NT2/D1 (cell line): ENCODE measurements around the gene PTGER1.
A peak's percentile ranks its signal among the peaks of the same experiment; 100 is the strongest.

Experiments used
- DNase-seq: peaks from one replicate; pipeline ENCODE4 v3.0.0-alpha.2; 2011; ENCODE audit warnings: low read depth, low spot score
- H3K27me3 ChIP-seq: 2 replicates; pipeline ENCODE4 v1.6.0; 2011; ENCODE audit warnings: mild to moderate bottlenecking; ENCODE audit not compliant: insufficient read length, insufficient read depth
- H3K36me3 ChIP-seq: 2 replicates; pipeline ENCODE4 v1.6.1; 2011; ENCODE audit warnings: mild to moderate bottlenecking, low read length, mixed read lengths; ENCODE audit not compliant: insufficient read depth, insufficient read length
- H3K4me1 ChIP-seq: 2 replicates; pipeline ENCODE4 v1.5.1; 2011; ENCODE audit not compliant: insufficient read depth, insufficient read length
- H3K4me3 ChIP-seq: 2 replicates; pipeline ENCODE4 v1.5.1; 2011; ENCODE audit warnings: low read depth; ENCODE audit not compliant: insufficient read length
- H3K9ac ChIP-seq: 2 replicates; pipeline ENCODE4 v1.6.0; 2011; ENCODE audit warnings: low read depth; ENCODE audit not compliant: insufficient read length
- H3K9me3 ChIP-seq: 2 replicates; pipeline ENCODE4 v1.5.1; 2011; ENCODE audit warnings: mild to moderate bottlenecking, low read length; ENCODE audit not compliant: insufficient read depth
- SUZ12 ChIP-seq: IDR thresholded peaks from 2 replicates; pipeline ENCODE4 v1.6.1; 2011; ENCODE audit not compliant: insufficient read length, insufficient read depth; ENCODE audit errors: extremely low read depth
- YY1 ChIP-seq: IDR thresholded peaks from 2 replicates; pipeline ENCODE4 v1.6.1; 2011; ENCODE audit not compliant: insufficient read length, insufficient read depth
- ZNF274 ChIP-seq: IDR thresholded peaks from 2 replicates; pipeline ENCODE4 v1.6.1; 2011; ENCODE audit warnings: mild to moderate bottlenecking, low read depth, low read length

Gene PTGER1

GRCh38 chr19:14450168-14450874 lies 24.8 kb downstream of the PTGER1 start:
- peaks cover 6% of the 10 kb centered on the region for H3K4me1 ChIP-seq
- no peak overlapping the region for H3K9ac ChIP-seq
- H3K36me3 ChIP-seq = peaks cover 50% of the 10 kb centered on the region
- H3K4me3 ChIP-seq = no peak overlapping the region
- TF ChIP-seq SUZ12 = no peak
- TF ChIP-seq ZNF274 = no peak
- no peak for TF ChIP-seq YY1
- H3K27me3 ChIP-seq = no peaks in the 10 kb centered on the region
- DNase-seq = peak; percentile 87
- H3K9me3 ChIP-seq = no peaks in the 10 kb centered on the region

DNA sequence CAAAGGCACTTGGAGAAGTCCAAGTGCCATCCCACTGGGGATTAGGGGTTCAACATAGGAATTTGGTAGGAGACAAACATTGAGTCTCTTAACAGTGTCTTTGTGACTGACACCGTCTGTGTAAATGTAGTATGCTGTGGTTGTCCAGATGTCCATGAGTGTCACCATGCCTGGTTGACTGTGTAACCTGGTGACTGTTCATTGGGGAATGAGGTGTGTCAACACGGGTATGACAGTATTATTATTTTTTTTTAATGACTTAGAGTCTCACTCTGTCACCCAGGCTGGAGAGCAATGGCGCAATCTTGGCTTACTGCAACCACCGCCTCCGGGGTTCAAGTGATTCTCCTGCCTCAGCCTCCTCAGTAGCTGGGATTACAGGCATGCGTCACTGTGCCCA lies 25.8 kb downstream of the PTGER1 start:
- TF ChIP-seq YY1 (no peak), SUZ12 (no peak), ZNF274 (no peak)
- no peak for DNase-seq
- Histone ChIP-seq H3K9me3 (no peaks in the 10 kb centered on the region), H3K36me3 (peaks cover 55% of the 10 kb centered on the region), H3K4me3 (no peak overlapping the region), H3K27me3 (no peaks in the 10 kb centered on the region), H3K4me1 (peaks cover 6% of the 10 kb centered on the region), H3K9ac (no peak overlapping the region)

DNA sequence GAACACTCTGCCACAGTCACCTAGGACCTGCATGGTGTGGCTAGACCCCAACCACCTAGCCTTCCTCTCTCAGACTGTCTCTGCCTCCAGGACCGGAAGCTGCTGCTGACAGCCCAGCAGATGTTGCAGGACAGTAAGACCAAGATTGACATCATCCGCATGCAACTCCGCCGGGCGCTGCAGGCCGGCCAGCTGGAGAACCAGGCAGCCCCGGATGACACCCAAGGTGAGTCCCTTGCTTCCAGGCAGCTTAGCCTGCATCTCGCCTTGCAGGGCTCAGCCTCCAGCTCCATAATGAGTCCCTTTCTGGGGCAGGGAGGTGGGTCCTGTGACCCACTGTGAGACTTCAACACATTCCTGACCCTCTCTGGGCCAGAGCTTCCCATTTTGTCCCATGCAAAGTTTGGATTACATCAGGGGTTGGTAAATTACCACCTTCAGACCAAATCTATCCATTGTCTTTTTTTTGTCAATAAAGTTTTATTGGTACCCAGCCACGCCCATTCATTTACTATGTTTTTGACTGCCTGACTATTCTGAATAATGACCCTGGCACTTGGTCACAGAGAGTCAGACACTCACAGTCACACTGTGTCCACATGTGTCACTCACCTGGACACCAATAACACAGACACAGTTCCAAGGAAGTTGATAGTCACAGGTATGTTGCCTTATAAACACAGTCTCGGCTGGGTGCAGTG lies 28.7 kb downstream of the PTGER1 start:
- H3K27me3 ChIP-seq = no peaks in the 10 kb centered on the region
- no peak overlapping the region for H3K4me3 ChIP-seq
- peaks cover 72% of the 10 kb centered on the region for H3K36me3 ChIP-seq
- H3K9ac ChIP-seq = no peak overlapping the region
- H3K9me3 ChIP-seq = no peaks in the 10 kb centered on the region
- H3K4me1 ChIP-seq = peaks cover 6% of the 10 kb centered on the region
- DNase-seq = no peak
- TF ChIP-seq ZNF274 (no peak), YY1 (no peak), SUZ12 (no peak)

GRCh38 chr19:14443632-14444216 lies 31.4 kb downstream of the PTGER1 start:
- H3K9ac ChIP-seq = no peak overlapping the region
- H3K9me3 ChIP-seq = no peaks in the 10 kb centered on the region
- H3K4me1 ChIP-seq = peaks cover 10% of the 10 kb centered on the region
- H3K36me3 ChIP-seq = peaks cover 55% of the 10 kb centered on the region
- H3K27me3 ChIP-seq = no peaks in the 10 kb centered on the region
- DNase-seq = no peak
- no peak overlapping the region for H3K4me3 ChIP-seq
- TF ChIP-seq SUZ12 (no peak), ZNF274 (no peak), YY1 (no peak)

GRCh38 chr19:14442891-14443631 lies 32.1 kb downstream of the PTGER1 start:
- Histone ChIP-seq H3K9me3 (no peaks in the 10 kb centered on the region), H3K9ac (no peak overlapping the region), H3K27me3 (no peaks in the 10 kb centered on the region), H3K4me1 (peaks cover 10% of the 10 kb centered on the region), H3K4me3 (no peak overlapping the region), H3K36me3 (peaks cover 49% of the 10 kb centered on the region)
- no peak for DNase-seq
- TF ChIP-seq YY1 (no peak), SUZ12 (no peak), ZNF274 (no peak)

DNA sequence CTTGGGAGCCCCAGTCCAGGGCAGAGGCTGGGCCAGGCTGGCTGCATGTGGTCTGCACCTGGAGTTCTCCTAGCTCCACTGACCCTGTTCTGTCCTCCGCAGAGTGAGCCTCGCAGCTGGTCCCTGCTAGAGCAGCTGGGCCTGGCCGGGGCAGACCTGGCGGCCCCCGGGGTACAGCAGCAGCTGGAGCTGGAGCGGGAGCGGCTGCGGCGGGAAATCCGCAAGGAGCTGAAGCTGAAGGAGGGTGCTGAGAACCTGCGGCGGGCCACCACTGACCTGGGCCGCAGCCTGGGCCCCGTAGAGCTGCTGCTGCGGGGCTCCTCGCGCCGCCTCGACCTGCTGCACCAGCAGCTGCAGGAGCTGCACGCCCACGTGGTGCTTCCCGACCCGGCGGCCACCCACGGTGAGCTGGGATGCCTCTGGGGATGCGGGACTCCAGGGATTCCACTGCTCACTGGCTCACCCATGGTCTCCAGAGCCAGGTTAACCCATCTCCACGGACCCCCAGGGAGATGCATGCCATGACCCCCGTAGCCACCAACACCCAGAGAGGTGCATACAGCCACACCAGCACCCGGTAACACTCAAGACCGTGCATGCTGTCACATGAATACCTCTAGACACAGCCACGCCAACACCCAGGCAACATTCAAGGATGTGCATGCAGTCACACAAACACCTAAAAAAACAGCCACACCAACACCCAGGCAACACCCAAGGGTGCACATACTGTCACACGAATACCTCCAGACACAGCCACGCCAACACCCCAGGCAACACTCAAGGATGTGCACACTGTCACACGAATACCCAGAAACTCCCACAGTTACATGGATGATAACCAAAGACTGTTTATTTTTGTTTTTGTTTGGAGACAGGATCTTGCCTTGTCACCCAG lies 33.9 kb downstream of the PTGER1 start:
- no peak for DNase-seq
- Histone ChIP-seq H3K36me3 (peaks cover 43% of the 10 kb centered on the region), H3K4me1 (peaks cover 10% of the 10 kb centered on the region), H3K27me3 (no peaks in the 10 kb centered on the region), H3K4me3 (no peak overlapping the region), H3K9ac (no peak overlapping the region), H3K9me3 (no peaks in the 10 kb centered on the region)
- TF ChIP-seq YY1 (no peak), SUZ12 (no peak), ZNF274 (no peak)
